Medulla oblongata (tissue), 1 donor: ENCODE results near the gene TMEM107.

Experiments used
- DNase-seq: peaks from one replicate; pipeline ENCODE4 v3.0.0-alpha.2; 2015; ENCODE audit errors: extremely low spot score

Gene TMEM107

DNA sequence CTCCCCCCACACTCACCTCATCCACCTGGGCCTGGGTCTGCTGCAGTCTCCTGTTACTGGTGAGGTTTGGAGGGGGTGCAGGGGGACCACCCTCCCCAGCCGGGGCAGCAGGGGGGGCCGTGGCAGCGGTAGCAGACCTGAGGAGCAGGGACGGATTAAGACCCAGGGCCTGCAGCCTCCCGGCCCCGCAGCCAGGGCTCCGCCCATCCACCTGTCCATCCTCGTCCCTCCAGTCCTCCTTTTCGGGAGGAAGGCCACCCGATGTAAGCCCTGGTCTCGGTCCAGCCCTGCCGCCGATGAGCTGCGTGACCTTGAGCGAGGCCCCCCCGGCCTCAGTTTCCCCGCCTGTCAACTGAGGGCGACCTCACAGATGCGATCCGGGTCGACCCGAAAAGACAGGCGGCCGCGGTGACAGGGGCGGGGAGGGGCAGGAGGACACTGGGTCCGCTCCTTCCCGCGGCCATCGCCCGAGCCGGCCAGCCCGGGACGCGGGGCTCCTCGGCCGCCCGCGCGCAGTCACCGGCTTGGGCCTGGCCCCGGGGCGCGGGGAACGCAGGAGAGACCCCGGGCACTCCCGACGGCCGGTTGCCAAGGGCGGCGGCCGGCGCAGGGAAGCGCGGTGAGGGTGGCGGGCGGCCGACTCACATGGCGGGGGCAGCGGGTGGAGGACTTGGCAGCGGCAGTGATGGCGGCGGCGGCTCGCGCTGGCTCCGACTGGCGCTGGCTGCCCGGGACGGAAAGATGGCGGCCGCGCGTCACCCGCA, 13.8 kb downstream of the TMEM107 start, which contains the start of gene VAMP2:
TSS of gene VAMP2 (minus strand) at position 716 of the 764 bp plus-strand sequence. CDS start at position 647, 69 bp downstream.
- peak; percentile 74 for DNase-seq

DNA sequence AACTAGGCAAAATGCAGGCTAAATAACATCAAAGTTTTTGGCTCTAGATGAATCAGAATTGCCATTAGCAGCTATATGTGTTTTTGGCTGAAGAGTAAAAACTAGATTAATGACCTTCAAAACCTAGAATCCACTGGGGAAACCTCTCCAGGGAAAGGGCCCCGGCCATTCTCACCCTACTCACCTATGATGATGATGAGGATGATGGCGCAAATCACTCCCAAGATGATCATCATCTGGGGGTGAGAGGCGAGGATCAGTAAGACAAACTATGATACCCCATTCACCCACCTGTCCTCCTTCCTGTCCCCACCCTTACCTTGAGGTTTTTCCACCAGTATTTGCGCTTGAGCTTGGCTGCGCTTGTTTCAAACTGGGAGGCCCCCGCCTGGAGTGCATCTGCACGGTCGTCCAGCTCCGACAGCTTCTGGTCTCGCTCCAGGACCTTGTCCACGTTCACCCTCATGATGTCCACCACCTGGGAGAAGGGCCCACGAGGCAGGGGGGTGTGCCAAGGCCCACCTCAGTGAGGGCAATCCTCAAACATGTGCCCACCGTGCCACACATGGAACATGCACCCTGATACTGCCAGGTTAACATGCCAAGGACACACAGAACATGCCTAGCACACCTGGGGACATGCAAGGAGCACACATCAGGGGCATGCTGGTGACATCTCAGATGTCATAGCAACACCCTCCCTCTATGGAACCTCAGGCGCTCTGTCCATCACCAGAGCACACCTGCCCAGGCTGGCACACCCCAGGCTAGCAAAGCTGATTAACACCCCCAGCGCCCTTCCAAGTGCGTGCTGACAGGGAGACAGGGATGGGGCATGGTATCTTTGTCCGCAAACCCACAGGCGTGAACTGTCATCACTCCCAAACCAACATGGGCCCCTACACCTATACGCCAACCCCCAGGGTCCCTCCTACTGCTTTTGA, 14.6 kb downstream of the TMEM107 start:
- DNase-seq, result no peak

DNA sequence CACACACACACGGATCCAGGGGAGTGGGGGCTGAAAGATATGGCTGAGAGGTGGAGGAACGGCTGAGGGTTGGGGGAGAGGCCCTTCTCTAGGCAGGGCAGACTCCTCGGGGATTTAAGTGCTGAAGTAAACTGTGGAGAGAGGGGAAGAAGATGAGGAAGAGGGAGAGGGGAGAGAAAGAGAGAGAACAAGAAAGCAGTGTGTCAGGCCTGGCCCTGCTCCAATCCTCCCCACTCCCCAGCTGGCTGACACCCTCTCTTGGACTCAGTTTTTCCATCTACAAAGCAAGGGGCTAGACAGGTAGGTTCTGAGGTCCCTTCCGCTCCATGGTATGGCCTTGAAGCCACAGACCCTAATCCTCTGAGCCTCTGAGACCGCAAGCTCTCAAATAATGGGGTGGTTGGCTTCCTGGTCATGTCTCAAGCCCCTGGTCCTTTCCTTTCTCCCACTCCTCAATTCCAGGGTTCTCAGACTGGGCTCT, 15.4 kb downstream of the TMEM107 start:
- DNase-seq, result no peak

DNA sequence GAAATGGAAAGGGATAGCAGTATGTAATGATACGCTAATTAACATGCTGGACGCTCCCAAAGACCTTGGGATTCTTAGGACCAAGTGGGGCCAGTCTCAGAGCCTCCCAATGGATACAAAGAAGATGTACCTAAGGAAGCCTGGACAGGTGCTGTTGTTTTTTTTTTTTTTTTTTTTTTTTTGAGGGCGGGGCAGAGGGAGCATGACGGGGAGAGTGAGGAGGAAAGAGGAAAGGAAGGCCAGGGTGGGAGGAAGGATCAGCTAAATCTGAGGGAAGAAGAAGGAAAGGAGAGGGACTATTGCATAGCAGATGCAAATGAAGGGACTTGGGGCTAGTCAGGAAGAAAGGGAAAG, 16.0 kb downstream of the TMEM107 start:
- DNase-seq, result no peak

DNA sequence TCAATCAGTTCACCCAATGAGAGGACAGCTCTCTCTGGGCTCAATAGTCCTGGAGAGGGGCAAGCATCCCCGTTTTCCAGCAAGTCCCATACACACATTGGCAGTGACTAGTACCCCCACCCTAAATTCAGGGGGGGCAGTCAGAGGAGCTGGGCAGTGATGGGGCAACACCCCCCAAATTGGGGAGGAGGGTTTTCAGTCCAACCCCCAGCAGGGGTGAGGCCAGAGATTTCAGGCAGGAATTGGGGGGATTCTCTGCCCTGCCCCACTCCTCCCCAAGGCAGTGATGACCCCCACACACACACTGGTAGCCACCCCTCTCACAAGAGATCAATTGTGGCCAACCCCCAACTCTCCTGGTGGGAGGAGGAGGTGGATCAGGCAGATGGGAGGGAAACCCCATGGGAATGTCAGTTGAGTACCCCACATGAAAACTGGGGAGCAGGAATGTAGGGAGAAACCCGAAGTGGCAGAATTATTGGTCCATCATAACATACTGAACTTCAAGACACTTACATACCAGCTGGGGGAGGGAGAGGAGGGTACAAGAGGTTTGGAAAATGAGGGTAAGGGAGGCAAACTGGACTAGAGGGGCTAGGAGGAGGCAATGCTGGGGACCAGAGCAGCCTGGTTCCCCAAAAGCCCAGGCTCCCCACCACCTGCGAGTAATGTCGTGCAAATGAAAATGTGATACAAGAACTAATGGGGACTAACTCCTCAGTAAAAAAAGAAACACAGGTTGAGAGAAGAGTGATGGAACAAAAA, 16.5 kb downstream of the TMEM107 start:
- DNase-seq, result no peak

DNA sequence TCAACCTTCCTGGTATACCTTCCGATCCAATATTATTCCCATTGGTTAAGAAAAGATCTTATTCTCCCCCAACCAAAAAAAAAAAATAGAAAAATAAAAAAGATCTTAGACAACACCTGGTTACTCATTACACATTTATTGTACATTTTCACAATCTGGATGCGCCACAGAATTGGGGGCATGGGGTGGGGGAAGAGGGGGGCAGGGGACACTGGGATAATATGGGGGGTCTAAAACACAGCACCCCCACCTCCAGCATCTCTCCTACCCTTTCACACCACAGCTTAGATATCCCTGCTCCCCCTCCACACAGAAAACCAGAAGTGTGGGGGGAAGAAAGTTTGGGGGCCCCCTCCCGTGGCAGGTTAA, 17.2 kb downstream of the TMEM107 start:
- no peak for DNase-seq

DNA sequence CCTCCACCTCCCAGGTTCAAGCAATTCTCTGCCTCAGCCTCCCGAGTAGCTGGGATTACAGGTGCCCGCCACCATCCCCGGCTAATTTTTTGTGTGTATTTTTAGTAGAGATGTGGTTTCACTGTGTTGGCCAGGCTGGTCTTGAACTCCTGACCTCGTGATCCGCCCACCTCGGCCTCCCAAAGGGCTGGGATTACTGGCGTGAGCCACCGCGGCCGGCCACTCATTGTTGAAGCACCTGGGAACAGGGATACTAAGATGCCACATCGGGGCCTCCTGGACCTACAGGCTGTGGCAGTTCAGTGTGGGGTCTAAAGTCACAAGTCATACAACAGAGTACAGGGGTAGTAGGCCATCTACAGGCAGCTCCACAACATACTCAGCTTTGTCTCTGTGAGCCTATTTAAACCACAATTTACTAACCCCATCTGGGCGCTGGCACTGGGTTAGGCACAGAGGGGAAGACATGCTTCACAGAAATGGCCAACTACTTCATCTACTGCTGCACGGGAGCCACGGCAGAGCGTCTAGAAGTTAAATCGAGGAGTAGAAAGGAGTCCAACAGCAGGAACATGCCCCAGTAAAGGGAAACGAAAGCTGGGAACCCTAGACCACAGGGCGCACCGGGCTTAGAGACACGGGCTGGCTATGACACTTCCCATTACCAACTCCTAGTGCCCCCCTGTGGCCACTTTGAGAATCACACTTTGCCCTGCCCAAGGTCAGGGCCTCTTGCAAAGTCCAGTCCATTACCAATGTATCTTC, 17.7 kb downstream of the TMEM107 start:
- DNase-seq, result peak; percentile 96

DNA sequence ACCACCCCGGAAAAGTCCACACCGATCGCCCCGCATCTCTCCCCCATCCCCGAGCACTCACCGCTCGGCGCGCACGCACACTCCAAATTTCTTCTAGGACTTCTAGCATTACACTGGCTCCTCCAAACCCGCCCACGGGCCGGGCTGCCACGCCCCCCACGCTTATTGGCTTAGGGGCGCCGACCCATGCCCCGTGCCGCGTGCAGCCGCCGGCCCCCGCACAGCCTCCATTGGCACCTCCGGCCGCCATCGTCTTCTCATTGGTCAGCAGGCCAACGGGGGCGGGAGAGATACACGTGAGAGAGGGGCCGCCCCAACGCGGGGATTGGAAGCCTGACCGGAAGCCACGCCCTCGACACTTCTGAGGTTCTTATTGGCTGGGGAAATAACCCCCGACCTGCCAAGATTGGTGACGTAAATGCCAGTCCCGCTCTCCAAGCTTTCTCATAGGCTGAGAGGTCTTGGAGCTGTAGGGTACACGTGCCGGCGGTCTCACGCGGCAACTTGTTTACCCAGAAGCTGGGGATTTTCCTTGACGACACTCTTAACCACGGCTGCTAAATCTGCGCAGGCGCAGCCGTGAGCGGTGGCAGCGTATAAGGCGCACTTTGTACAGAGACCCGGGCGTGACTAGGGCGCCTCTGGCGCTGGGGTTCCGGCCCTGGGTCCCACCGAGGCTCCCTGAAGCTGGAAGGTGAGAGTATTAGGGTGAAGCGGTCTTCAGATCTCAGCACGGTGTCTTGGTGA, 19.8 kb downstream of the TMEM107 start:
- DNase-seq, result peak; percentile 100

DNA sequence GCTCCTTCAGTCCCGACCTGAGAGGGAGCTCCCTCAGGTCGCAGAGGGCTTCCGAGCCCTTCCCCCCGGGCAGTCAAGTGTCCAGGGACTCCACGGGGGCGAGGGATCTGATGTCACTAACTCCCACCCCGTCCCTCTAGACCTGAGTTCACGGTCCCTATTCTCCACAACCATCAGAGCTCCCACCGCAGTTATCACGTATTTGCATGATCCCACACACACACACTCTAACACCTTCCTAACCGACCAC, 20.3 kb downstream of the TMEM107 start:
- DNase-seq, result no peak

DNA sequence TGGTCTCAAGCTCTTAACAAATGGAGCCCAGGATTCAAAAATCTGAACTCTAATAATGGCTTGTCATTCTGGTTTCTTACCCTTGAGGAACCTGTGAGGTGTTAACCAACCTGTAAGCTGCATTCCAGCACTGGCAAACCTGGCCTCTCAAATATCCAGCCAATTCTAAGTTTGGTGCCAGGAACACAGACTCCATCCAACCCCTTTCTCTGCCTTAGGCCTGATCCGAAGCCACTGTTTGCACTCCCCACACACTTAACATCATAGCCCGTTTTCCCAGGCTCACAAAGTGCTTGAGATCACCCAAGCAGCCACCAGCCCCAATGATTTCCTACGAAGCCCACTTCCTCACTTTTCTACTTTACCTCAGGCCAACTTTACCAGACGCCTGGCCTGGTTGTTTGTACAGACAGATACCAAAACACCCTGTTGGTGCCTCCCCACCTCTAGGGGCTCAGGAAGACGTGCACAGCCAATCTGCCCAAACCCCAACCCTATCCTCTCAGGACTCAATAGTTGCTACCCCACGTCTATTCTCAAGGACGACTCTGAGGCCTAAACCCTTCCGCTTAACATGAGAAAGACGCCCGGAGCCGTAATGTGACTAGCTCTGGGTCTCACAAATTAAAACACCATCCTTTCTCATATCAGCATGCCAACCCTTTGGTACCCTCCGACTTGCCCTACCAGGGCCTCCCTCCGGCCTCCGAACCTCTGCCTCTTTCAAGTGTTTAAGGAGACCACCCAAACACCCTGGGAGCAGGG, 20.8 kb downstream of the TMEM107 start:
- peak; percentile 48 for DNase-seq

DNA sequence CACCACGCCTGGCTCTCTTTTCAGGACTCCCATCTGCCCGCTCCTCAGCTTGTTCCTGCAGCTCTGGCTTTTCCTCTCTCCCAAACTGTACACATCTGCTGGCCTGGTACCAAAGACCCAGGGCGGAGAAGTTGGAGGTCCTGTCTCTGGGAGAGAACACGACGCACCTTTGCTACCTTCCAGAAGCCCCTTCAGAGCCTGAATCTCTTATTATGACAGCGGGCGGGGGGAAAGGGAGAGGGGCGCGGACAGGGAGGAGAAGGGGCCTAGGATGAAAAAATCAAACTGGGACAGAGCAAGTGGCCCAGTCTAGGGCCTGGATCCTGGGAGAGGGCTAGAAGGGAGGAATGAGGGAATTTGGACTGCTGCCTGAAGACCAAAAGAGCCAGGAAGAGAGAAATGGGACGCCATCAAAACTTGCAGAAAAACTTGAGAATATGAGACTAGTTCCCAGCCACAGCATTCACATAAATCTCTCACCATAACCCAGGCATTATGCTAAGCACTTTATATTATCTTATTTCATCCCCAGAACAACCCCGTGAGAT, 21.5 kb downstream of the TMEM107 start:
- DNase-seq, result no peak

DNA sequence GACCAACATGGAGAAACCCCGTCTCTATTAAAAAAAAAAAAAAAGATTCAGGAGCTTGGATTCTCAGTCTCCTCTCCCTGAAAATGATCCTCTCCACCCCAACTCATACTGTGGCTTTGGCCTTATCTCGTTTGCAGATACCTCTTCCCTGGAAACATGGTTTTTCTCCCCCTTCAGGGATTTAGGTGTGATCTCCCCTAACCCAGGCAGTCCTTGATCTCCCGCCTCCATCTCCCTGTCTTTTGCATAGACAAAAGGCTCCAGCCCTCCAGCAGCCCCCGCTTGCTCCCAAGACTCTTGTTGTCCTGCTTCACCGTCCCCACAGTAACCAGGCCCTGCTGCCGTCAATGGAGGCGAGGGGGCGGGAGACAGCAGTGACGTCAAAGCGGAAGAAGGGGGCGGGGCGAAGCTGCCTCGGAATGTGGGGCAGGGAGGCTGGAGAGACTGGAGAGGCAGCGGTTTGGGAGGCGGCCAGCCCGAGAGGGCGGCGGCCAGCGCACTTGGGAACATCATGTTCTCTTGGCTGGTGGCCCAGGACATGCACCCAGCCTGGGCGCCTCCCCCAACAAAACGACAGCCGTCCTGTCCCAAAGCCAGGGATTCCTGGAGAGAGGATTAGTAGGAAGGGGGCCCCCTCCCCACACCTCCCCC, 22.1 kb downstream of the TMEM107 start:
- peak; percentile 97 for DNase-seq

DNA sequence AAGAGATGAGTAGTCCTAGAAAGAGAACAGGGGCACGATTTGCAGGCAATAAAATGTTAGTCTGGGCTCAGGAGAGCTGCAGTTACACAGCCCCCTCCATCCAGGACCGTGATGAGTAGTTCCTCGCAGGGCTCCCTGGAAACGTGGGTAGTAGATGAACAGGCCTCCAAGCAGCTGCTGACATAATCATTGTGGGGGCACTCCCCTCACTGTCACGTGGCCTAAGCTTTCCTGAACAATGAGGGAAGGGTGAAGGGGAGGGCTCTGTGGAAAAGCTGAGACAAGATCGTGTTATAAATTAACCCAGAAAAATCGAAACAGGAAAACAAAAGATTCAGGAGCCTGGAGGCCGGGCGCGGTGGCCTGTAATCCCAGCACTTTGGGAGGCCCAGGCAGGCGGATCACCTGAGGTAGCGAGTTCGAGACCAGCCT, 22.6 kb downstream of the TMEM107 start:
- DNase-seq, result peak; percentile 90

DNA sequence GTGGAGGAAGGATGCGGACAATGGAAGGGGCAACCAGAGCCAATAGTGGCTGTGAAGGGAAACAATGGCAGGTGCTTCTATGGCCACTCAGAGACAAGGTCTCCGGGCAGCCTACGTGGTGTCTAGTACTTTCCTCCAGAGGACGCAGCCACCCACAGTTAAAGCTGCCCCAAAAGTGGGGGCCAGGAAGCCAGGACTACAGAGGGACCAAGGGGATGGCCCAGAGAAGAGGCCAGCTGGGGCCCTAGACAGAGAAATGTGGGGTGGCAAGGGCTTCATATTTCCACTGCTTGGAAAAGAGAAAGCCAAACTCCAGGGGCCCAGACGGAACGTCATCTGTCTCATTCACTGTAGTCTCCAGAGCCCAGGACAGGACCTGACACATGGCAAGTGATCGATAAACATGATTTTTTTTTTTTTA, 23.1 kb downstream of the TMEM107 start:
- DNase-seq, result no peak

DNA sequence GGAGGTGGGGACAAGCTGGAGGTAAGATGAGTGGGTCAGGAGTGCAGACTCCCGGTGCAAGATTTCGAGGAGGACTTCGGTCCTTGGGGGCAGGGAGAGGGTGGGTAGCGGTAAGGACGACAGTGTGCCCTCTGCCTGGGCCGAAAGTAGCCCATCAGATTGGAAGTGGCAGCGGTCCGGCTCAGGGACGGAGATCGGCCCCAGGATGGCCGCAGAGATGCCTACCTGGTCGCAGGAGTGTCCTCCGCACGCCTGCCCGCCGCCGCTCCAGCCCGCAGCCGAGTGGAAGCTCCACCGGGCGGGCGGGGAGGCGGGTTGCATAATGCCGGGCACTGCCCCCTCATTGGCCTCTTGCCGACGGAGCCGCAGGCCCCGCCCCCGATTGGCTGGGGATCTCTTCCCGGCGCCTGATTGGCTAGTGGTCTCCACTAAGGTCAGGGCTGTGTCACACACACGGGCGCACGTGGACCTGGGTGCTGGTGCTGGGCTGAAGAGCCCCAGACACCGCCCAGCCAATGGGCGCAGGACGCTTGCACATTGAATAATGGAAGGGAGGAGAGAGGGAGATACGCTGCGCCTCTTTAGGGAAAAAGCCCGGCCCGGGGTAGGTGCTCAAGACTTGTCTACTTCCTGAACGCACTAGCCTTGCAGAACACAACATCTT, 23.9 kb downstream of the TMEM107 start, which contains the start of gene PER1:
TSS of gene PER1 (minus strand) at position 293 of the 664 bp plus-strand sequence. CDS start 1,698 bp downstream, outside the sequence.
- peak; percentile 96 for DNase-seq

DNA sequence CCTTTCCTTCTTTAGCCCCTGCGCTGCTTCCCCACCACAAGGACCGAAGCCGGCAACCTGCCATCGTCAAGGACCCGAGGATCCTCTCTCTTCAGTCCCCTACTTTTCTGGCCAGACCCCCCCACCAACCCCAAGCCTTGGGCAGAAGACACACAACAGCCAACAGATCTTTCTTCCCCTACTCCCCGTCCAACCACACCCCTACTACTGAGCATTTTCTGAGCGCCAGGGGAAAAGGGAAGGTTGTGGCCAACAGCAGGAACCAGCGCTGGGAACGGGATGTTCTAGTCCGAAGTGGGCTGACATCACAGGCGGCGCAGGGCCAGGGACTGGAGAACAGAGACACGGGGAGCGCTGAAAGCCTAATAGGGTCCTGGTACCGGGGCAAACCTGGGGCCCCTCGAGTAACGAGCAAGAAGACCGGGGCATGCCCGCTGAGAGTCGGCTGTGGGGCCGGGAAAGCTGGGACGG, 24.5 kb downstream of the TMEM107 start:
- peak; percentile 72 for DNase-seq

DNA sequence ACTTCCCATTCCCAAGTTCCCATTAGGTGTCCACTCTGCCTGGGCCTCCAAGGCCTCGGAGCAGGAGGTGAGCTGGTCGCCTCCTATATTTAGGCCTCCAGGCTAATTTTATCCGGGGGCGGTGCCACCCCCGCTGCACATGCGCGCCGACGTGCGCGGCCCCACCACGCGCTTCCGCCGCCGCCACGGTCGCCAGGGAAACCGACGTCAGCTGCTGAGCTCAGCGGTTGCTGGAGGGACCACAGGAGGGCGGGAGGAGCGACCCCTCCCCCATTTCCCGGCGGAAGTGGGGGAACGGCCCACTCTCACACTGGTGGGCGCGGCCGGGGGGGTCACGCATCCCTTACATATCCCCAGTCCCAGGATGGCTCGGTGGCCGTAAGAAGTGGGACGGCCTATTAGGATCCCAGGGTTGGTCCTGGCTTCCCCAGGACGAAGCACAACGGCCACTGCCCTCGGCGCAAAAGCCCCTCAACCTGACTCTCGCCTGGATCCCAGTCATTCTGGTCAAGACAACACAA, 25.0 kb downstream of the TMEM107 start:
- peak; percentile 89 for DNase-seq
